ENCODE measurements around the gene YWHAH.

The YWHAH gene

GRCh38 chr22:31948002-31948401 lies 3.7 kb downstream of the YWHAH start:
- TF ChIP-seq ZFX (IDR thresholded peaks at IDR 0.05), result no peak
- TF ChIP-seq, protein P1, sequence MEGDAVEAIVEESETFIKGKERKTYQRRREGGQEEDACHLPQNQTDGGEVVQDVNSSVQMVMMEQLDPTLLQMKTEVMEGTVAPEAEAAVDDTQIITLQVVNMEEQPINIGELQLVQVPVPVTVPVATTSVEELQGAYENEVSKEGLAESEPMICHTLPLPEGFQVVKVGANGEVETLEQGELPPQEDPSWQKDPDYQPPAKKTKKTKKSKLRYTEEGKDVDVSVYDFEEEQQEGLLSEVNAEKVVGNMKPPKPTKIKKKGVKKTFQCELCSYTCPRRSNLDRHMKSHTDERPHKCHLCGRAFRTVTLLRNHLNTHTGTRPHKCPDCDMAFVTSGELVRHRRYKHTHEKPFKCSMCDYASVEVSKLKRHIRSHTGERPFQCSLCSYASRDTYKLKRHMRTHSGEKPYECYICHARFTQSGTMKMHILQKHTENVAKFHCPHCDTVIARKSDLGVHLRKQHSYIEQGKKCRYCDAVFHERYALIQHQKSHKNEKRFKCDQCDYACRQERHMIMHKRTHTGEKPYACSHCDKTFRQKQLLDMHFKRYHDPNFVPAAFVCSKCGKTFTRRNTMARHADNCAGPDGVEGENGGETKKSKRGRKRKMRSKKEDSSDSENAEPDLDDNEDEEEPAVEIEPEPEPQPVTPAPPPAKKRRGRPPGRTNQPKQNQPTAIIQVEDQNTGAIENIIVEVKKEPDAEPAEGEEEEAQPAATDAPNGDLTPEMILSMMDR (conservative IDR thresholded peaks at IDR 0.05), result no peak
- H3K27ac ChIP-seq, result no peak overlapping the region

- no peak overlapping the region for H3K27ac ChIP-seq
- TF ChIP-seq, protein P1 (conservative IDR thresholded peaks at IDR 0.05), result no peak
- no peak for TF ChIP-seq ZFX (IDR thresholded peaks at IDR 0.05)
Observed at GRCh38 chr22:31950226-31950625, 5.9 kb downstream of the YWHAH start.

- TF ChIP-seq, protein P1 (conservative IDR thresholded peaks at IDR 0.05), result no peak
- no peak for TF ChIP-seq ZFX (IDR thresholded peaks at IDR 0.05)
- peak overlapping the region; percentile 17; the same call in 1 of the 2 replicates for H3K27ac ChIP-seq
Observed at GRCh38 chr22:31951194-31952093, 7.1 kb downstream of the YWHAH start.

DNA sequence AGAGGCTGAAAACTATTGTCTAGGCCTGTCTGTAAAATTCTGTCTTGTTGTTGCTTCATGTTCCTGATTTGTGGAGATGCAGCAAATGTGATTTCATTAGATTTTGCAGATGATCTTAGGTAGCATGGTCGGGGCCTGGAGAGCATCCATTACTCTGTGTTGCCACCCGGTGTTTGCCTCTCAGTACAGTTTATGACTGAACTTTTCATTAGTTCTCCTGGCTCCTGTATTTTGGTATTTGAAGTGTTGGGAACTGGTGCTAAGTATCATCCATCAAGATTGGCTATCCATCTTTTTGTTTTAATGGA lies 7.7 kb downstream of the YWHAH start:
- no peak for TF ChIP-seq ZFX (IDR thresholded peaks at IDR 0.05)
- TF ChIP-seq, protein P1 (conservative IDR thresholded peaks at IDR 0.05), result no peak; the same call in none of the 2 replicates
- peak overlapping the region; percentile 17; the same call in 1 of the 2 replicates for H3K27ac ChIP-seq

- no peak overlapping the region for H3K27ac ChIP-seq
- TF ChIP-seq, protein P1 (conservative IDR thresholded peaks at IDR 0.05), result no peak
- no peak for TF ChIP-seq ZFX (IDR thresholded peaks at IDR 0.05)
Observed at GRCh38 chr22:31952472-31952871, 8.1 kb downstream of the YWHAH start.

DNA sequence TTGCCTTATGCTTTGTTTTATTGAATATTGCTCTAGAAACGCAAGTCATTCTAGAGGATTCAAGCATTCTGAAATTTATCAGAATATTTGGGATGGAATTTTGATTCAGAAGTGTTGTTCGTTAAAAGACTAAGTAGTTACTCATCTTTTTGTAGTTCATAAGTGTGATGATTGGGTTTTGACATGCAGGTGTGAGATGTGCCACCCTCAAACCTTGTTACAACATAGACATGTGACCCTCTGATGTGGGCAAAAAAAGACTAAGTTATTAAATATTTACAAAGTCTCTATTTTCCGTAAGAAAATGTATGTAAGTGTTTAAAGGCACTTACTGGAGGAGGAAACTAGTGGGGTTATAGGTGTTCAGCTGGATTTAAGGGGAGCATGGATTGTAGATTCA lies 8.9 kb downstream of the YWHAH start:
- H3K27ac ChIP-seq, result no peak overlapping the region
- TF ChIP-seq, protein P1 (conservative IDR thresholded peaks at IDR 0.05), result no peak
- TF ChIP-seq ZFX (IDR thresholded peaks at IDR 0.05), result no peak

All from C4-2B (cell line).